ENCODE data around the gene UNC50.
"Not testable (repeated sequence)": the region's sequence is repeated elsewhere in the genome, so short reads cannot be mapped to it uniquely, and the experiment has no call there.

UNC50 gene

GRCh38 chr2:98615481-98615880 is 7.1 kb downstream of the UNC50 start:
- no peak for FAIRE-seq

GRCh38 chr2:98617149-98617548 is 8.8 kb downstream of the UNC50 start:
- FAIRE-seq: no peak

- FAIRE-seq: no peak
Observed at GRCh38 chr2:98623657-98624056, 15.3 kb downstream of the UNC50 start.

- no peak for FAIRE-seq
Observed at GRCh38 chr2:98632351-98632750, 24.0 kb downstream of the UNC50 start.

- FAIRE-seq: no peak
Observed at GRCh38 chr2:98634406-98635092, 26.2 kb downstream of the UNC50 start.

GRCh38 chr2:98637401-98638147 is 29.2 kb downstream of the UNC50 start:
- no peak for FAIRE-seq

- no peak for FAIRE-seq
Observed at GRCh38 chr2:98643496-98644100, 35.2 kb downstream of the UNC50 start.

- FAIRE-seq: no peak
Observed at GRCh38 chr2:98647636-98648035, 39.2 kb downstream of the UNC50 start.

- FAIRE-seq: no peak
Observed at GRCh38 chr2:98648451-98648850, 40.1 kb downstream of the UNC50 start.

- peak; percentile 67 for FAIRE-seq
Observed at GRCh38 chr2:98649135-98649991, 41.0 kb downstream of the UNC50 start.

GRCh38 chr2:98649992-98650375 is 41.6 kb downstream of the UNC50 start:
- no peak for FAIRE-seq

- FAIRE-seq: no peak
Observed at GRCh38 chr2:98650998-98651397, 42.6 kb downstream of the UNC50 start.

GRCh38 chr2:98654699-98655495 is 46.5 kb downstream of the UNC50 start:
- FAIRE-seq: no peak

- FAIRE-seq: no peak
Observed at GRCh38 chr2:98656800-98657199, 48.4 kb downstream of the UNC50 start.

GRCh38 chr2:98658816-98659490 is 50.6 kb downstream of the UNC50 start:
- no peak for FAIRE-seq

GRCh38 chr2:98659491-98659840 is 51.1 kb downstream of the UNC50 start:
- not testable (repeated sequence) for FAIRE-seq

- FAIRE-seq: no peak
Observed at GRCh38 chr2:98663511-98664090, 55.2 kb downstream of the UNC50 start.

- no peak for FAIRE-seq
Observed at GRCh38 chr2:98664323-98664722, 55.9 kb downstream of the UNC50 start.

- FAIRE-seq: no peak
Observed at GRCh38 chr2:98665677-98666076, 57.3 kb downstream of the UNC50 start.
